Measurements from ENCODE around the gene FANCL.
"Not testable (repeated sequence)": the region's sequence is repeated elsewhere in the genome, so short reads cannot be mapped to it uniquely, and the experiment has no call there.

The FANCL gene

DNA sequence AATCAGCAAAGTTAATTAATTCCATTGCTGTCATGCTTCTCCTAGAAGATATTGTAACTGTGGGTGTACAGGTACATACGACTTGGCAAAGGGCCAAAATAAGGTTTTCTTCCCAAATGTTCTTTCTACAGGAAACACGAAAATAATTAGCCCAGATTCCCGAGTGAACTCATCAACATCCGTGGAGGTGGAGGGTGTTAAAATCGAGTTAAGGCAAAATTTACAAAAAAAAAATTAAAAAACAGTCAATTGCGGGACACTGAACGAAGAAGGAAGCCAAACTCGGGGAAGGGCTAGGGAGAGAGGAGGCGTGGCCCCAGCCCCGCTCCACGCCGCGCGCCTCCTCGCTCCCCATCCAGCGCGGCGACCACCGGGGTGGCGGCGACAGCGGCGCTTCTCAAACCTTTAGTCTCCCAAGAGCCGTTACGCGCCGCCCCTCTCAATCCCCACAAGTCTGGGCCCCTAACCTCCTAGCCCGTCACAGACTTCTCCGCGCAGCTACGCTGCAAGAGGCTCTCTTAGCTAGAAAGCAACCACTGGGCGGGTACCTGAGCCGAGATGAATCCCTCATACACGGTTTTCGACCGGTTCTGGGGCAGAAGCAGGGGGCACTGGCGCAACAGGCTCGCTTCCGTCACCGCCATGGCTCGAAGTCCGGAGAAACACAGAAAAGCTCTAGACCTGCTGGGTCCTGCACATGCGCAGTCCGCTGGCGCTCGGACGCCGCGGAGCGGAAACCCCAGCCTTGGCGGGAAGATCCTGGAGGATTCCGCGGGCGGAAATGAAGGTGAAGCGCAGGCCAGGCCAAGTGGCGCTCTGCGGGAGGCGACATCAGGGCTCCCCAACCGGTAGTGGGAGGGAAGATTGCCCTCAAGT, at the start of gene FANCL:
FANCL (minus strand) TSS at position 656 of the 876 bp plus-strand sequence; CDS start at position 644, 12 bp downstream.
- peak; percentile 94 for DNase-seq

DNA sequence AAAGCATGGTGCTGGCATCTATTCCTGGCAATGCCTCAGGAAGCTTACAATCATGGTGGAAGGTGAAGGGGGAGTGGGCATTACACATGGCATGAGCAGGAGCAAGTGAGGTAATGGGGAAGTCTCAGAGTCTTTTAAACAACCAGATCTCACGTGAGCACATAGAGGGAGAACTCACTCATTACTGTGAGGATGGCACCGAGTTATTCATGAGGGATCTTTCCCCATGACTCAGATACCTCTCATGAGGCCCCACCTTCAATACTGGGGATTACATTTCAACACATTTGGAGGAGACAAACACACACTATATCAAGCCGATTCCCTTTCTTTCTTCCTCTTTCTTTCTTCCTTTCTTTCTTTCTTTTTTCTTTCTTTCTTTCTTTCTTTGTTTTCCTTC, 47.9 kb upstream of the FANCL start:
- DNase-seq, result no peak

- DNase-seq, result no peak
Observed at GRCh38 chr2:58283931-58284330, 42.8 kb upstream of the FANCL start.

GRCh38 chr2:58275144-58275543, 34.0 kb upstream of the FANCL start:
- DNase-seq, result not testable (repeated sequence)

DNA sequence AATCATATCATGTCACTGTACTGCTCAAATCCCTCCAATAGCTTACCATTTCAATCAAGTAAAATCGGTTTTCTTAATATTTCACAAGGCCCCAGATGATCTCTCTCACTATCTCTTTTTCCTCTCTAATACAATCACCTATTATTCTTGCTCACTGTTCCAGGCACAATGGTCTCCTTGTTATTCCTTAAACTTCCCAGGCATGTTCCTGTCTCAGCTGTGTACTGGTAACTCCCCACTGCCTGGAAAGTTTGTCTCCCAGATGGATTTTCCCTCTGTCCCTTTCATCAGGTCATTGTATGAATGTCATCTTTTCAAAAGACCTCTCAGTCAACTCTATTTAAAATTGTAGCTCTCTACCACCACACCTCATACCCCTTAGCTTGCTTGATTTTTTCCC, 30.7 kb upstream of the FANCL start:
- DNase-seq, result no peak

- DNase-seq, result no peak
Observed at GRCh38 chr2:58268685-58269084, 27.6 kb upstream of the FANCL start.

- no peak for DNase-seq
Observed at GRCh38 chr2:58266211-58266610, 25.1 kb upstream of the FANCL start.

GRCh38 chr2:58261209-58261608, 20.1 kb upstream of the FANCL start:
- no peak for DNase-seq

GRCh38 chr2:58258456-58258855, 17.3 kb upstream of the FANCL start:
- not testable (repeated sequence) for DNase-seq

DNA sequence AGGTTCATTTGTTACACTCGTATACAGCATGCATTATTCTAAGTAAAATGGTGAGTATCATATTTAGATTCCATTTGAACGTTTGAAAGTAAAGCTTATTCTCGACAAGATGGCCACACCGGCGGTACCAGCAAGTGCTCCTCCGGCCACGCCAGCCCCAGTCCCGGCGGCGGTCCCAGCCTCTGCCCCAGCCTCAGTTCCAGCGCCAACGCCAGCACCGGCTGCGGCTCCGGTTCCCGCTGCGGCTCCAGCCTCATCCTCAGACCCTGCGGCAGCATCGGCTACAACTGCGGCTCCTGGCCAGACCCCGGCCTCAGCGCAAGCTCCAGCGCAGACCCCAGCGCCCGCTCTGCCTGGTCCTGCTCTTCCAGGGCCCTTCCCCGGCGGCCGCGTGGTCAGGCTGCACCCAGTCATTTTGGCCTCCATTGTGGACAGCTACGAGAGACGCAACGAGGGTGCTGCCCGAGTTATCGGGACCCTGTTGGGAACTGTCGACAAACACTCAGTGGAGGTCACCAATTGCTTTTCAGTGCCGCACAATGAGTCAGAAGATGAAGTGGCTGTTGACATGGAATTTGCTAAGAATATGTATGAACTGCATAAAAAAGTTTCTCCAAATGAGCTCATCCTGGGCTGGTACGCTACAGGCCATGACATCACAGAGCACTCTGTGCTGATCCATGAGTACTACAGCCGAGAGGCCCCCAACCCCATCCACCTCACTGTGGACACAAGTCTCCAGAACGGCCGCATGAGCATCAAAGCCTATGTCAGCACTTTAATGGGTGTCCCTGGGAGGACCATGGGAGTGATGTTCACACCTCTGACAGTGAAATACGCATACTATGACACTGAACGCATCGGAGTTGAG, 10.4 kb upstream of the FANCL start:
- not testable (repeated sequence) for DNase-seq

- DNase-seq, result no peak
Observed at GRCh38 chr2:58241546-58241864, 380 bp upstream of the FANCL start.

DNA sequence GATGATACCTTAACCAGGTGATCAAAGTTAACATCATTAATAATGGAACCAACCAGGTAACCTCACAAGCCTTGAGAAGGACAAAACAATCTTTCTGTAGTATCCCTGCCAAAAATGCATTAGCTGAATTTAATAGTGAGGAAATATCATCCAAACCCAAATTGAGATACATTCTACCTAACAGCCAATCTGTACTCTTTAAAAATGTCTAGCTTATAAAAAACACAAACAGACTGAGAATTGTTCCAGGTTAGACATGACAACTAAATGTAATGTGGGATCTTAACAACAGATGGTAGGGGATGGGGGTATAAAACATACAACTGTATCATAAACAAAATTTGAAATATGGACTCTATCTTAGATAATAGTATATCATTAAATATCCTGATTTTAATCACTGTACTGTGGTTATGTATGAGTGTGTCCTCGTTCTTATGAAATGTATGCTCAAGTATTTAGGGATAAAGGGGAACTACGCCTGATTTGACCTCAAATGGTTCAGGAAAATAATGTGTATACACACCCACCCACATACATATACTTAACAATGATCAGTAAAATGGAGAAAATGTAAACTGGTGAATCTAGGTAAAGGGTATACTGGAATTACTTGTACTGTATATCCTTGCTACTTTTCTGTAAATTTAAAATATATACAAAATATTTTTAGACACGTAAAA, 1.7 kb downstream of the FANCL start:
- DNase-seq, result no peak

DNA sequence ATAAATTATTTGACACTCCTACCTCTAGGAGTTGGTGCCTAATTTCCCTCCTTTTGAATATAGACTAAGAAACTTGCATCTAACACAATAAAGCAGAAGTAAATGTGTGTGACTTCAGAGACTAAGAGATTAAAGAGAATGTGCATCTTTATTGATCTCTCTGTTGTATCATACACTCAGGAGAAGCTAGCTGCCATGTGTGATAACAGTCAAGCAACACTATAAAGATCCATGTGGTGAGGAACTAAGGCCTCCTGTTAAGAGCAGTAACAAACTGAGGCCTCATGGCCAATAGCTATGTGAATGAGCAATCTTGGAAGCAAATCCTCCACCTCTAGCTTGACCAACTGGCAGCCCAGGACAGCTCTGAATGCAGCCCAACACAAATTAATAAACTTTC, 3.4 kb downstream of the FANCL start:
- DNase-seq, result no peak

- DNase-seq, result no peak
Observed at GRCh38 chr2:58235984-58236383, 5.1 kb downstream of the FANCL start.

DNA sequence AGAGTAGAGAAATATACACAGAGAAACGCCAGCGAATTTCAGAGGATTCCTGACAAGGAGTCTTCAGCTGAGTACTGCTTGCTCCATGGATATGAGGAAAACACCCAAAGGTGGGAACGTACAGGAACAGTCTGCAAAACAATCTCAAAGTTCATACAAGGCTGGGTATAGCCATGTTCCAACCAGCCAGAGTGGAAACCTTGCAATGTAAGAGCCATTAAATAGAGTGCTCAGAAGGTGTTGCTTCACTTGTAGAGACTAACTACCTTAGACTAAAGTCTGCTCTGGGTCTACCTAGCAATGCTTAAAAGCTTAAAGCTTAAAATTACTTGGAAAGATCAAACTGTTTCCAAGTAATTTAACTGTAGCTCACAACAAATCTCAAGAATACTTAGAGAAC, 6.0 kb downstream of the FANCL start:
- no peak for DNase-seq

GRCh38 chr2:58228299-58228698, 12.8 kb downstream of the FANCL start:
- DNase-seq, result no peak

GRCh38 chr2:58227171-58227917, 13.8 kb downstream of the FANCL start:
- DNase-seq, result no peak

DNA sequence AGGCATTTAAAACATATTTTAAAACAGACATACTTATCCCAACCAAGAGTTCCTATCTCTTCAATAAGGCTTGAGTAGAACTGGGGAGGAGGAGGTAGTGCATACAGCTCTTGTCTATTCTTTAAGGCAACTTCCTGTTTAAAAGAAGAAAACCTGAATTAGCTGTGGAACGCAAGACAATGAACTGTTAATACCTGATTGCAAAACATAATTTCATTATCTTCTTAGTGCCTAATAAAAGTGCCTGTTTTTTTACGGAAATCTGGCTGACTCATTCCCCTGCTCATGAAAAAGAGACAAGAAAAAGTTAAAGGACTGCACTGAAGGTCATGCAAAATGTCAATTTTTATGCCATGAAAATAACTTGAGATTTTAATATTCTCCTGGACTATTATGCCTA, 19.2 kb downstream of the FANCL start:
- no peak for DNase-seq

- no peak for DNase-seq
Observed at GRCh38 chr2:58215429-58215828, 25.7 kb downstream of the FANCL start.

DNA sequence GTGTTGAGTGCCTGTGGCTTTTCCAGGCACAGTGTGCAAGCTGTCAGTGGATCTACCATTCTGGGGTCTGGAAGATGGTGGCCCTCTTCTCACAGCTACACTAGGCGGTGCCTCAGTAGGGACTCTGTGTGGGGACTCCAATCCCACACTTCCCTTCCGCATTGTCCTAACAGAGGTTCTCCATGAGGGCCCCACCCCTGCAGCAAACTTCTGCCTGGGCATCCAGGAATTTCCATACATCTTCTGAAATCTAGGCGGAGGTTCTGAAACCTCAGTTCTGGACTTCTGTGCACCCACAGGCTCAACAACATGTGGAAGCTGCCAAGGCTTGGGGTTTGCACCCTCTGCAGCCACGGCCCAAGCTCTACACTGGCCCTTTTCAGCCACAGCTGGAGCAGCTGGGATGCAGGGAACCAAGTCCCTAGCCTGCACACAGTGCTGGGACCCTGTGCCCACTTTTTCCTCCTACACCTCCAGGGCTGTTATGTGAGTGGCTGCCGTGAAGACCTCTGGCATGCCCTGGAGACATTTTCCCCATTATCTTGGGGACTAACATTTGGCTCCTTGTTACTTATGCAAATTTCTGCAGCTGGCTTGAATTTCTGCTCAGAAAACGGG, 30.1 kb downstream of the FANCL start:
- not testable (repeated sequence) for DNase-seq

DNA sequence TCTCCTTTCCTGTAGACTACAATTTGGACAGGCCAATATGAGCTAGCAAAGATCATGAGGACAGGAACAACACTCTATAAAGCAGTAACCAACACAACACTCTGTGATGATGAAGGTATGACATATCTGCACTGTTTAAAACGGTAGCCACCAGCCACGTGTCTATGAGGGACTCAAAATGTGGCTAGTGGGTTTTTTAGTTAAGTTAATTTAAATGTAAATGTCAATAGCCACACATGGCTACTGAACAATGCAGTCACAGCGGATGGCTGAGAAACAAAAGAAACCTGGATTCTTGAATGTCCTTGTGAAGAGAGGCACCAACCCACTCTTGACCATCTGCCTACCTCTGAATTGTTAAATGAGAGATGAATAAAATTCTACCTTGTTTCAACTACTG, 33.9 kb downstream of the FANCL start:
- DNase-seq, result no peak

GRCh38 chr2:58206785-58207184, 34.3 kb downstream of the FANCL start:
- no peak for DNase-seq

Measured in right hindlimb (tissue), 1 donor.